Central memory CD4-positive, alpha-beta T cell (primary cell): ENCODE results near the gene CDPF1.

Source experiments
- DNase-seq: peaks from one replicate; pipeline ENCODE4 v3.0.0; 2022

Gene CDPF1

DNA sequence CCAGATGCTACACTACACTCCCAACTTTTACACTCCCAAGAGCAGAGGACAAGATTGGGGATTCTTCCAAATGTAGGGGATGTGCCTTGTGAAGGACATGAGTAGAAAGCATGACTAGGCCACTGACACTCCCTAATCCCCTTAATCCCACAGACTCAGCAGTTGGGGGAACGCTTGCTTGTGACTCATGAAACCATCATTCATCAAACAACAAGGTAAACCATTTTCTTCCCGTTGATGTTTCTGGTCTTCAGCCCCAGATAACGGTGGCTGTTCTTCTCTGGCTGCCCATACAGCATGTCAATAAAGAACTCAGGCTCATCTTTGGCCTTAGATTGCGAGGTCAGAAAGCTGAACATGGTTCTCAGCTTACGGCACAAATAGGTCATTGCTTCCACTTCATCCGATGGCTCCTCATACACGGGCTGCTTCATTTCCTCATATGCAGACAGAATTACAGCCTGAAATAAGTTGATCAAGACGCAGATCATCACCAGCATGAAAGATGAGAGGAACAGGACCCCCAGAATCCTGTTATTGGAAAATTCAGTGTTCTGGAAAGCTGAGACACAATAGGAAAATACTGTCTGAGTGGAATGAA is 6.4 kb upstream of the CDPF1 start:
- no peak for DNase-seq

DNA sequence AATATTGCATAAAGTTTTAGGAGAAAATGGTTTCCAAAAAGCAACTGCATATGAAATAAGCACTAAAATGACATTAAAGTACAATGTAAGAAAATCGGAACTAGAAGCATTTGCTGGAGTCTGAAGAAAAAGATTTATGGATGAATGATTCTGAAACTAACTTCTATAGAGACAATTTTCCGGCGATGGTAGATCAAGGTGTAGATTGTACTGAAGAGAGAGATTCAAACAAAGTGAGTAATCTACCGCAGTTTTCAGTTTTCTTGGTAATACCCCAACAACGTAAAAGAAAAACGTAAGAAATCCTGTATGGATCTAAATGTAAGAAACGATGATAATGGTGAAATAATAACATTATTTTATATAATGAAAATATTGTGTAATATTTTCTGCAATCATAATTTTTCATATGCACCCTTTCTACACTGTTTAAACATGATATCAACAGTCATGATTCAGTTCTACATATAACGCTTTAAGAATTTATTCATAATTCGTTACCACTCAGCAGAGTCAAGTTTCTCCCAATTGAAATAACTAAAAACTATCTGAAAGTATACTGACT is 1.8 kb upstream of the CDPF1 start:
- no peak for DNase-seq

DNA sequence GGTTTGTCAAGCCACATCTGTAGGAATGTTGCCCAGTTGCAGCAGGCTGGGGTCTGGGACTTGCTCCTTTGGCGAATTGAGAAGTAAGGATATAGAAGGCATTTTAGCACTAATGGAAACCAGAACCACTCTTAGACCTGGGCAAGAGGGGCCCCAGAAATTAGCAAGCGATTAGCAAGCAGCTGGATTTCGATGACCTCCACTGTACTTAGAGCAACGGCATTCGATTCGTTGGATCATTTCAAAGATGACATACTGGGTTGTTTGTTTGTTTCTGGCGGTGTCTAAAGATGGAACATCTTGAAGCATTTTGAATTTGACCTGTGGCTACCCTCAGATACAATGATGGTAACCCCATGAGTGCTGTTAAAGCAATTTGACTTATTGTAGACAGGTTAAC is 1.2 kb upstream of the CDPF1 start:
- DNase-seq, result no peak

DNA sequence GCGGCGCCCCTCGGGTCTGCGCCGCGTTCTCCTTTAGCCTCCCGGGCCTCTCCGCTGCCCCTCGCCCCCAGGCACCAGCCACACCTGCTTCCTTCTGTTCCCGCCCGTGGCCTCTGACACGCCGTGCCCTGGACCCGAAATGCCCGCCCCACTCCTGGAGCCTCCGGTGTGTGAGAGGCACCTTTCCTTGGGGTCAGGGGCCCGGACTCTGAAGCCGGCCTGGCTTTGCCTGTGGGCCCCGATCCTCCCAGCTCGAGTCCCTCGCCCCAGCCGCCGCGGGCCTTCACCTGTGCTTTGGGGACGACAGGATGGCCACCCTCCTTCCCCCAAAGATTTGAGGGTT is 661 bp upstream of the CDPF1 start:
- DNase-seq, result no peak

DNA sequence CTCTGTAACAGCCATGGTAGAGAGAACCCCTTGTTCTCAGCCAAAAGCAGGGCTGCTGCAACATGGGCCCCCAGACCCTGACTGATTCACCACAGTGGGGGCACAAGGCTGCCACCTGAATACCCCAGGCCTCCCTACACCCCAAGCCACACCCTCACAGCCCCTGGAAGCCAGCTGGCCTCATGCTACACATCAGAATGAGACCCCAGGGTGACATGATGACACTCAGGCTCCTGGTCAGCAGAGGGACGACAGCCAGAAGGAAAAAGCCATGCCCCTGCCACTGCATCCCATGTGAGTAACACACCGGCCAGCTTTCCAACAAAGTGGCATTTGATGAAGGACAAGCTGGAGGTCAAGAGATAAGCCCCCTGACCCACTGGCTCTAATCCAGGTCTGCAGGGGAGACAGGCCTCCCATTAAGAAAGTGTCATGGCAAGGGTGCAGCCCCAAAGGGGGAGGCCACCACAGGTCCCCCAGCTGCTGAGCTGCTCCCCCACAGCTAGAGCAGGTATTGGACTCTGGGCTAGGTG is 2.6 kb downstream of the CDPF1 start:
- no peak for DNase-seq

DNA sequence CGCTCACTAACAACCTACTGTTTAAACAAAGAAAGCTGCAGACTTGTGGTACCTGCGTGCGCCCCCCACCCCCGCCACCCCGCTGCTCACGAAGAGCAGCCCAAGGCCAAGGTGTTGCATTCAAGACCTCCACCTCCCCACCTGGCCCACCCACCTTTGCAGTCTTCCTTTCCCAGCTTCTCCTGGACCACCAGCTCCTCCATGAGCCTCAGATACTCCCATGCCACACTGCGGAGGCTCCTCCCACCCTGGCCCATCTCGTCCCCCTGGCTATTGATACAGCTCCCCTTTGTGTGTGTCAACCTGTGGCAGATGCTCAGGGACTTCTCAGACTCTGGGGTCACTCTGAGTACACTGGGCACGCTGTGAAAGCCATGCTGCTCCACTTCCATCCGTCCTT is 3.9 kb downstream of the CDPF1 start:
- no peak for DNase-seq

DNA sequence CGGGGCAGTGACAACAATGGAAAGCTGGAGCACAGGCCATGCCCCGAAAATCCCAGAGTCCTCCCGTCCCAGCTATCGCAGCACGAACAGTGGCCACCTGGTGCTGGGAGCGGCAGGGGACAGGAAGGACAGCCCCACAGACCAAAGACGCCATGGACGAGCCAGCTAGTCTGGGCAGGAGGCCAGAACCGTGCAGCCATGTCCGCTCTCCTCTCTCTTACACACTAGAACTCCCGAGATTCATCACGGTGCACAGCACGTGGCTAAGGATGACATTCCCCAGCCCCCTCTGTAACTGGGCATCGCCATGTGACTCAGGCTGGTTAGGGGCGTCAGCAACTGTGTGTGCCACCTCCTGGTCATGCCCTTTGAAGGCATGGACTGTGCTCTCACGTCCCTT is 4.6 kb downstream of the CDPF1 start:
- no peak for DNase-seq

DNA sequence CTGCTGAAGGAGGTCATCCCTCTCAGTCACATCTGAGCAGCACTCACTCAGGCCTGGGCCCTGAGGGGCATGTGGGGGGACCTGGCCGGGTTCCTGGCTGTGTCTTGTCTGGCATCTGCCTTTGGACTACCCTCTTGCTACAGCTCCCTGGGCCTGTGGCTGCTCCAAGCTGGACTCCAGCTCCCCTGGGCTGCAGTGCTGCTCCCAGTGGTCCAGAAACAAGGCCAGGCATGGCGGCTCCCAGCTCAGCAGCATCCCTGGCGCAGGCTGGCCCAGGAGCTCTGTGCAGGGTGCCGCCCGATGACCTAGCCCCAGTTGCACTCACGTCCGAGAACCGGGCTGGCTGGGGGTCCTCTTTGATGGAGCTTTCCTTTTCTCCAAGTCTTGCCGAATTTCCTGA is 5.3 kb downstream of the CDPF1 start:
- DNase-seq, result no peak

DNA sequence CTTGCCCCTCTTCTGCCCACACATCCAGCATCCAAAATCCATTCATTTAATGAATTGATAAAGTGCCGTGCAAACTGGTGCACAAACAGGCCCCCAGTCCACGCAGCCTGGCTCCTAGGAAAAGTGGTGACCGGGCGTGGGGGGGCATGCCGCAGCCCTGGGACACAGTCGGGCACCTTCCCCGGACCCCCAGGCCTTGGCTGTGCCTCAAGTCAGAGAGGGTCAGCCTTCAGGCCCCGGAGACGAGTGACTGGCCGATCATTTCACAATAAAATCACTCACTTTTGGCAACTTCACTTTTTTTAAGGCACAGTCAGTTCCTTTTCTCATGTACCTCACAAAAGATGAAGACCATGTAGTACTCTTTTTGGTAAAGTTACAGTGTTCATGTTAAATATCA is 8.0 kb downstream of the CDPF1 start:
- DNase-seq, result no peak

DNA sequence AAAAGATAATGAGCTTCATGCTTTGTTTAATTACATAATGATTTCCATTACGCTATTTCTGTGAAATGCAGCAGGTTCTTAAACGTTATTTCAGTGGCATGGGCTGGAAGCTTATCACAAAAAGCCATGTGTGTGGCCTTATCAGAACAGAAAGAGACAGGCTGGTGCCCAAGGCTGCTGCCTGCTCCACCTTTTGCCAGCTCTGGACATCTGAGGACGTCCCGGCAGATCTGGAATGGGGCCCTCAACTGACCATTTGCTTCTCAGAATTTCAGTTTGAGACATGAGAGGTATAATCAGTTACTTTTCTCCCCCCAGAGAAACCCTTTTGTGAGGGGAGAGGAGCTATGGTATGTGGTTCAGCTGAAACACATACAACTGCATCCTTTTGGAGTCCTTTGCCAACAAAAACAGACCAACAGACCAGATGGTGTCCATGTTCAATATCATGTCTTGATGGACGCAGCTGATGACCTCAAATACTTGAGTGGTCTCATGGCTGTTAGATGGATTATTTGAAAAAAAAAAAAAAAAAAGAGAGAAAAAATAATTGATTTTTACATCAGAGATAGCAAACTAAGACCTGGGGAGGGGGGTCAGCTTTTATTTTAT is 8.6 kb downstream of the CDPF1 start:
- DNase-seq, result no peak

DNA sequence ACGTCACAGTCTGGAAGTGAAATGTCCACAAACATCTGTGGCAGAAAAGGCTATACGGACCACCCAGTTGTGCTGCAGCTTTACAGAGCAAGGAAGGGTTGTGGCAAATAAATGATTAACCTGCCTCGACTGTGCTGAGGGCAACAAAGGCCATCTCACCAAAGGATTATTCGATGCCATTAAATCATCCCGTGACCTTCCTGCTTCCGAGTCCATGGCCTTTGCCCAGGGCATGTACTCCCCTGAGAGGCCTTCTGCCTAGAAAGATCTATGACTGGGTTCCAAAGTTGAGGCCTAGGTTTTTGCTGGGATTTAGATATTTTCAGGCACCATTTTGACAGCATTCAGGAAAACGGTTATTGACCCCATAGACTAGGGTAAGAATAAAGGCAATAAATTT is 9.2 kb downstream of the CDPF1 start:
- DNase-seq, result no peak

DNA sequence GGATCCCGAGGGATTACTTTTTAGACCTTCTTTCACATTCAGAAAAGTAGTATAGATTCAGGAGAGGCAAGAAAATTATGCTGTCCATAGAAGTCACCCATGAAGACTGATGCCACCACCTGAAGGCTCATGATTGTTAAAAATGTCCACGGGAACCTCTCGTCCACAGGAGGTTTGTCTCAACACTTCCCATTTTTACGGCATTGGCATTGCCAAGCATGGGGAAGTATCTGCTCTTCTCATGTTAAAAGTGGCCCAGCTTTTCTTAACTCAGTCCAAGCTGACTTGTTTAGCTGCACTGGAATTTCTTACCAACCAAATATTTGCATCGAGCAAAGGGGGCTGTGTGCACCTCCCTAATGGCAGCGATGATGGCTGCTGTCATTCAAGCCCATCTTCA is 9.6 kb downstream of the CDPF1 start:
- no peak for DNase-seq

DNA sequence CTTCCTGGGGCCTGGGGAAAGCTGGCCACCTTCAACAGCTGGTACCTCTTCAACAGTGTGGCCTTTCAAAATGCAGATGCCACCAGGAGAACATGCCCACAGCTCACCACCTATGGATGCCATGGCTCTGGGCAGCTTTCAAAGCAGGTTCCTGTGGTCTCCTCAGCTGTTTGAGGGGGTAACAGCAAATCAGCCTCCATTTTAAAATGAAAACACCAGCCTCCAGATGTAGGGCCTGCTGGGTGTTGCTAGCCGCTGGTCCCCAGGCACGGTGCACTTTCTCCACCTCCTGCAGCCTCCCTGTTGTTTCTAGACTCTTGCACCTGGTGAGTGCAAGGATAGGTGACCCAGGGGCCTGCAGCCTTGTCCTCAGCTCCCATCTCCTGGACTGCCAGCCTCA is 10.0 kb downstream of the CDPF1 start:
- no peak for DNase-seq

DNA sequence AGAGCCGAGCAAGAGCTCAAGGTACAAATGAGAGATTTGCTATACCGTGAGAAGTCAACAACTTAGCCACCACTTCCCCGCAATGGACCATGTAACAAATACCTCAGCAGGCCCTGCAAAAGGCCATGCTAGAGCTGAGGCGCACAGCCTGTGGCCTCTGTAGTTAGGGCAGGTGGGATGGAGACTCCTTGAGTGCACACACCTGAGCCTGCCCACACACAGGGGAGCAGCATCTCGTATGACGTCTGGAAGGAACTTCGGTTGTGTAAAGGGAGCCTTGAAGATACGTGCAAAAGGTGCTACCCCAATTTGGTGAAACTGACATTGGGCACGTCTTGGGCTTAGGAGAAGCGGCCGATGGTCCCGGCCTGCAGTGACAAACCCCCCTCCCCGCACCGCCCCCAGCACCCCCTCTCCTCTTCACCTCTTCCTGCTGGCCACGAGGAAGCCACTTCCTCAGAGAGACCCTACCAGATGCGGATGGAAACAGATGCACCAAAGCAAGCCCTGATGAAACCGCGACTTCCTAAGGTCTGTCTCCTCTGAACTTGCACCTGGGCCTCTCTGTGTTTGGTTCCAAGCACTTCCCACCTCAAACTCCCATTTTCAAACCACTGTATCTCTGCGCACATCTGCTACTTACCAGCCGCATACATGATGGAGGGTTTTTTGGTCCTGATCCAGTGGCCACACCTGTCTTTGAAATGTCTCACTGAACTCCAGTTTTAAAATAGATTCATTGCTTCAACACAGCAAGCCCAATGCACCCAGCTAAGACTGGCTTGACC is 10.6 kb downstream of the CDPF1 start:
- peak; percentile 20 for DNase-seq

DNA sequence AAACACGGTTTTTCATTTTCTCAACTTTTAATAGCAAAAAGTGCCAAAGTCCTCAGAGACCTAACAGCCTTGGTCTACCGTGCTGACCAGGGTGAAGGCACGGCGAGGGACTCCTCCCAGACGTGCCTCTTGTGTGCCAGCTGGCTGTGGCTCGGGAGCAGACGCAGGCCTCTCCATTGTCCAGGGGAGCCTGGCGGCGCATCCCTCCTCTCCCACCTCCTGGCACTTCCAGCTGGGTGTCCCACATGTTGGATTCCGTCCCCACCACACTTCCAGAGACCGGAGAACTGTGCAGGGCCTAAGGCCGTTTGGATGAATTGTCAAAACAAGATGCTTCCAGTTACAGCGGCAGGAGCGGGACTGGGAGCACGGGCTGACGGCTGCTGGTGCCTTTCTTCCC is 11.6 kb downstream of the CDPF1 start:
- no peak for DNase-seq

DNA sequence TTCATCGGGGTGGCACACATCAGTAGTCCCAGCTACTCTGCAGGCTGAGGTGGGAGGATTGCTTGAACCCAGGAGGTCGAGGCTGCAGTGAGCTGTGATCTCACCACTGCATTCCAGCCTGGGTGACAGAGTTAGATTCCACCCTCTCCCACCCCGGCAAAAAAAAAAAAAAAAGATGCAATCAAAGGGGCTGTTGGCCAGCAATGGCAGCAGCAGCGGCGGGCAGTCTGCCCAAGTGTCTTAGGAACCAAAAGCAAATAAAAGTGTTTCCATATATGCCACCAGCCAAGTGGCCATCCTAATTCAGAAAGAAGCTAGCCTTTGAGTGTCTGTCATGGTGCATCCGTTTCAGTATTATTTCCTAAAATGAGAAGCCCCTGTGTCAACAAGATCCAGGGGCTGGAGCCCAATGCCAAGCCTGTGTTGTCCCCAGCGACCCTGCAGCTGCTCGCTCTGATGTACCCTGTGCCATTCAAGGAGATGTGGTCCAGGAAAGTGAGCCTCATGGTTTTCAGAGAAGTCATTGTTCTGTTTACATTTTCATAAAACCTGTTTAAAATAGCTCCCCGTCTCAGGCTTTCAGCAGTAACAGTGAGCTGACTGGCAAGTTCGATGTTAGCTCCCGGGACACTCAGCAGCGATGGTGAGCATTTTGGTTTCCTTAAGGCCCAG is 12.5 kb downstream of the CDPF1 start:
- no peak for DNase-seq

DNA sequence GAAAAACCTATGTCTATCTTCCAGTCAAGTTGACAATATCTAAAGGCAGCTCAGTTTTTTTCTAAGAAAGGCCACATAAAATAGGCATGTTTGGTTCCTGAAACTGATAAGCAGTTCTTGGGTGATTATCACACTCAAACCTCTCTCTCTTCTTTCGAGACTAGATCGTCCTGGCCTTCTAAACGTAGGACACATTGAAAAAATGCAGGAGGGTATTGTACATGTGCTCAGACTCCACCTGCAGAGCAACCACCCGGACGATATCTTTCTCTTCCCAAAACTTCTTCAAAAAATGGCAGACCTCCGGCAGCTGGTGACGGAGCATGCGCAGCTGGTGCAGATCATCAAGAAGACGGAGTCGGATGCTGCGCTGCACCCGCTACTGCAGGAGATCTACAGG is 15.1 kb downstream of the CDPF1 start:
- no peak for DNase-seq

DNA sequence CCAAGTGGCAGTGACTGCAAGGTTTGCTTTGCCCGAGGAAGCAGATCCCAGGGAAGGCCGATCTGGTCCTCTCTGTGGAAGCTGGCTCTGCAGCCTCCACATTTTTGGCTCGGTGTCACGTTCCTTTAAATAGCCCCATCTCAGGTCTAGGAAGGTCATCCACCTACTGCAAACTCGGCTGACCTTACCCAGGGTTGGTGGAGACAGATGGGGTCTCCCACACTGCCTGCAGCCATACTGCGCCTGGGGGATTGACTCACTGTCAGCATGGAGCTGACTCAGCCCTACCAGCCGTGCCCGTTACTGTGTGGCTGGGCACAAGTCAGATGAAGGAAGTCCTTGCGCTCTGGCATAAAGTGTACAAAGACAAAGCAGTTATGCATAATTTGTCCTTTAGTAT is 16.9 kb downstream of the CDPF1 start:
- DNase-seq, result no peak

DNA sequence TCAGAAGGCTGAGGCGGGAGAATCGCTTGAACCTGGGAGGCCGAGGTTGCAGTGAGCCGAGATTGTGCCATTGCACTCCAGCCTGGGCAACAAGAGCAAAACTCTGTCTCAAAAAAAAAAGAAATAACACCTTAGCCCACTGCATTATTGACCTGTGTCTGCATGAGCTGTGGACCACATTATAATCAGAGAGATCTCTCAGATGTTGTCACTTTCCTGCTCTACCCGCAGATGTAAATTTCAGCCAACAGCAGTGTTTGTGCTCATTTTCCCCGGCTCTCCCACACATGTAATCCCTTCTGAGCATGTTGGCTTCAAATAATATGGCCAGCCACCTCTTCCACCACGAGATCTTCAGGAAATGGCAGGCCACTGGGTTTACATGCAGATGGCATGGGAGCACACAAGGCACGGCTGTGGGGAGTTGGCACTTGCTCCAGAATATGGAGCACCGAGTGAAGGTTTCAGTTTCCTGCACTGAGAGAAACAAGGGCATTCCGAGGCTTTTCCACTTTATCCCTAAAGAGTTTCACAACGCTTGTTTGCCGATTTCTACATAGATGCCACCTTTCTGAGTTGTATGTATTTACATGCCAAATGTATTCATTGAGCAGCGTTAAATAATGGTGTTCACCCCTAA is 19.7 kb downstream of the CDPF1 start:
- no peak for DNase-seq

DNA sequence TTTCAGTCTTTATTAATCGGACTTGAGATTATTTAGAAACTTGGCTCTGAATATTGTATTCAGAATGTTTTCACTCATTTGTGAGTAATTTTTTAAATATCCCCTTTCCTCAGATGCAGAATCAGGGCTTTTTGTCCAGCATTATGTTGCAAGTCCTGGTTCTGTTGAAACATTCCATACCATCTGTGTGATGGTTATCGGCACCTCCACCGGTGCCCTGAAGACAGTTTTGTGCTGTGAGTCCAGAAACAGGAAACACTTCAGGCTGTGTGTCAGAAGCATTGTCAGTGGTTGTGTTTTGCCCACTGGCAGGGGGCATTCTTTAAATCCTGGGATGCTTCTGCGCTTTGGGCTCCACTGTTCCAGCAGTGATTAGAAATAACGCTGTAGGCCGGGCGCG is 20.4 kb downstream of the CDPF1 start:
- no peak for DNase-seq

DNA sequence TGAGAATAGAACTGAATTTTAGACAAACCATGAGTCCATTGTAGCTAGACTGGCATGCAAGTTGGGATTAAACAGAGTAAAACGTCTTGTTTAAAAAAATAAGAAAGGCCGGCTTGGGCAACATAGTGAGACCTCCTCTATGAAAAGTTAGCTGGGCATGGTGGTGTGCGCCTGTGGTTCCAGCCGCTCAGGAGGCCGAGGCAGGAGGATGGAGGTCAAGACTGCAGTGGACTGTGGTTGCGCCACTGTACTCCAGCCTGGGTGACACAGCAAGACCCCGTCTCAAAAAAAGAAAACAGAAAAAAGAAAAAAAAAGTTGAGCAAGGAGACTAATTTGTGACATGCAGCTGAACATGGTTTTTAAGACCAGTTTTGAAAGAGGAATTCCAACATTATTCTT is 23.5 kb downstream of the CDPF1 start:
- no peak for DNase-seq

DNA sequence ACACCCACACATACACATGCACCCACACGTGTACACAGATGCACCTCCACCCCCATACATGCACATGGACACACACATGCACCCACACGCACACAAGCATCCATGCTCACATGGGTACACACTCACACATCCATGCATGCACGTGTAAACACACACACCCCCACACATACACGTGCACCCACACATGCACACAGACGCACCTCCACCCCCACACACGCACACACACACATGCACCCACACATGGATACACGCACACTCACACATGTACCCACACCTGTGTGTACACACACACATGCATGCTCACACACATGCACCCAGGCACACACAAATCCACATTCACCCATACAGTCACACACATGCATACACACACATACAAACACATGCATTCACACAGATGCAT is 24.5 kb downstream of the CDPF1 start:
- no peak for DNase-seq

DNA sequence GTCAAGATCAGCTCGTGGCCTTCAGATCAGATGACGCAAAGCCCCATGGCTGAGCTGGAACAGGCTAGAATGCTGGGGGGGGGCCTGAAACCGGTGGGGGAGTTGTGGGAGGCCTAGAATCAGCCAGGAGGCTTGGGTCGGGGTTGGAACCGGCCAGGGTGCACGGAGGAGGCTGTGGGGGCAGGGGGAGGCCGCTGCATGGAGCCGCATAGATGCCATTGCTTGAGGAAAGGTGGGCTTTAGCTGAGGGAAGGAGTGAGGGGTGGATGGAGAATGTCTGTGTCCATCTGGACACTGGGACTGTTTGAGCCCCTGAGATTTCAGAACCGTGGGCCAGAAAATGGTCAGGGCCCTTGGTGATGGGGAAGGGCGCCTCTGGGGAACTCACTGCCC is 25.2 kb downstream of the CDPF1 start:
- DNase-seq, result no peak
